GM12864 (cell line): Measurements from ENCODE around the gene PTCD3.
A peak's percentile ranks its signal among the peaks of the same experiment; 100 is the strongest.

ENCODE experiments used
- DNase-seq: peaks from one replicate; pipeline ENCODE4 v3.0.0-alpha.2; 2011; ENCODE audit warnings: low read depth
- H3K4me3 ChIP-seq: 2 replicates; pipeline ENCODE4 v1.5.1; 2011; ENCODE audit warnings: mild to moderate bottlenecking, low read depth, low read length, control low read depth
- TF ChIP-seq, protein P1 (sequence below): IDR thresholded peaks from 2 replicates; pipeline ENCODE4 v1.5.1; 2011; ENCODE audit warnings: low read depth, mild to moderate bottlenecking, moderate library complexity, low read length, control low read depth, inconsistent platforms; ENCODE audit errors: missing control alignments

PTCD3 gene

DNA sequence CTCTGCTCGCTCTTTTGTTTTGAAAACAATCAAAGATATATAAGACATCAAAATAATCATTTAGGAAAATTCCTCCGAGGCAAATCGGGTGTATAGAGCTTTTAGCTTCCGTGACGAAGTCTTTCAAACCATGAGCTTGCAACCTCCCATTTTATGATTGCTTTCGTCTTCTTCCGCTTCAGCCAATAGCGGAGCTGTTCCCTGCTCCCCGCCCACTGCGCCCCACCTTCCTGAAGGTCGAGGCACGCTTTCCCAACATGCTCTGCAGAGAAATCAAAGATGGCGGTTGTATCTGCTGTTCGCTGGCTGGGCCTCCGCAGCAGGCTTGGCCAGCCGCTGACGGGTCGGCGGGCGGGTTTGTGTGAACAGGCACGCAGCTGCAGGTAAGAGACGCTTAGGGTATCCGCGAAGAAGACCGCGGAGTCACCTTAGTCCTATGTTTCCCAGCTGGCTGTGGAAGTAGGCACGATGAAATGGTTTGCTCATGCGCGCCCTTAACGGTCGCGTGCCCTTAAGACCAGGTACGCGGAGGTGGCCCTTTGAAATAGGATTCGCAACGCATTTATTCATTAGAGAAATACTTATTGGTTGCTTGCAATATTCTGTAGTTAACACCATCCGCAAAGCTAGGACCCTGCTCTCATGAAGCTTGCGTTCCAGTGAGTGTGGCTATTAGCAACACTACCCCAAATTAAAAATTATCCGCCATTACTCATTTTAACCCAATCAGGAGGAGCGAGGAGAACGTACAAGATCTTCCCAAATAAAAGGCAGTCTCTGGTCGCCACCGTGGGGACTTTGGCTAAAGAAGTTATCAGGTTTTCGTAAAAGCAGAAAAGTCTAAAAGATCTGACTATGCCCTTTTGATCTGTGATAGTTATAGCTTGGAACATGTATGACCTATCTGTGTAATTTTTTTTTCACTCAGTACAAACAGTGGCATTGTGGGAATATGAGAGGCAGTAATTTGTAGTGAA, at the start of gene PTCD3:
PTCD3 (plus strand) TSS at position 267 of the 977 bp plus-strand sequence; CDS start at position 280, 13 bp downstream.
- DNase-seq, result peak; percentile 89
- peak within 1 kb of the TSS; percentile 86 for H3K4me3 ChIP-seq
- TF ChIP-seq, protein P1, sequence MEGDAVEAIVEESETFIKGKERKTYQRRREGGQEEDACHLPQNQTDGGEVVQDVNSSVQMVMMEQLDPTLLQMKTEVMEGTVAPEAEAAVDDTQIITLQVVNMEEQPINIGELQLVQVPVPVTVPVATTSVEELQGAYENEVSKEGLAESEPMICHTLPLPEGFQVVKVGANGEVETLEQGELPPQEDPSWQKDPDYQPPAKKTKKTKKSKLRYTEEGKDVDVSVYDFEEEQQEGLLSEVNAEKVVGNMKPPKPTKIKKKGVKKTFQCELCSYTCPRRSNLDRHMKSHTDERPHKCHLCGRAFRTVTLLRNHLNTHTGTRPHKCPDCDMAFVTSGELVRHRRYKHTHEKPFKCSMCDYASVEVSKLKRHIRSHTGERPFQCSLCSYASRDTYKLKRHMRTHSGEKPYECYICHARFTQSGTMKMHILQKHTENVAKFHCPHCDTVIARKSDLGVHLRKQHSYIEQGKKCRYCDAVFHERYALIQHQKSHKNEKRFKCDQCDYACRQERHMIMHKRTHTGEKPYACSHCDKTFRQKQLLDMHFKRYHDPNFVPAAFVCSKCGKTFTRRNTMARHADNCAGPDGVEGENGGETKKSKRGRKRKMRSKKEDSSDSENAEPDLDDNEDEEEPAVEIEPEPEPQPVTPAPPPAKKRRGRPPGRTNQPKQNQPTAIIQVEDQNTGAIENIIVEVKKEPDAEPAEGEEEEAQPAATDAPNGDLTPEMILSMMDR, result no peak

DNA sequence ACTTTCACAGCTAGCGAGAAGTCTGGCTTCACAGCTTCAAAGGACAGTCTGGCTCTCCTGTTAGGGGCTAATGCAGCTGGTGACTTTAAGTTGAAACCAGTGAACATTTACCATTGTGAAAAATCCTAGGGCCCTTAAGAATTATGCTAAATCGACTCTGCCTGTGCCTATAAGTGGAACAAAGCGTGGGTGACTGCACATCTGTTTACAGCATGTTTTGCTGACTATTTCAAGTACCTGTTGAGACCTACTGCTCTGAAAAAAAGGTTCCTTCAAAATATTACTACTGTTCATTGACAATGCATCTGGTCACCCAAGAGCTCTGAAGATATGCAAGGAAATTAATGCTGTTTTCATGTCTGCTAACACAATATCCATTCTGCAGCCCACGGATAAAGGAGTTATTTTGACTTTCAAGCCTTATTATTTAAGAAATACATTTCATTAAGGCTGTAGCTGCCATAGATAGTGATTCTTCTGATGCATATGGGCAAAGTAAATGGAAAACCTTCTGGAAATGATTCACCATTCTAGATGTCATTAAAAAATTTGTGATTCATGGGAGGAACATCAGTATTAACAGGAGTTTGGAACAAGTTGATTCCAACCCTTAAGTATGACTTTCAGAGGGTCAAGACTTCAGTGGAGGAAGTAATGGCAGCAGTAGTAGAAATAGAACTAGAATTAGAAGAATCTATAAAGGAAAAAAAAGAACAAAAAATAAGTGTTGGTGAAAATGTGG, 49.3 kb upstream of the PTCD3 start:
- no peak for DNase-seq
- TF ChIP-seq, protein P1, result no peak
- H3K4me3 ChIP-seq, result no peak overlapping the region

DNA sequence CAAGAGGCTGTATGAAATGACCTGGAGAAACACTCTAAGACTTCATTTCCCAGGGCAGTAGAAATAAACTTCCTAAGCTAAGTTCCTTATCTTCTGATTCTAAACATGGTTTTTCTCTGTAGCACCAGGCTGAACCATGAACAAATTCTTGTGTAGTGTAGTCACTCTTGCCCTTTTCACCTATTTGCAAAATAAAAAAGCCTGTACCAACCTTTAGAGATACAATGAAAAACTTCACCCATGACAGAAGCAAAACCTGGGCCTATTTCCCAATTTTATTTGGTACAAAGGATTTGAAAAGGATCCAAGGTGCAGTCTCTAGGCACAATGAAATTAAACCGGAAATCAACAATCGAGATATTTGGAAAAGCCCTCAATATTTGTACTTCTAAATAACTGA, 44.0 kb upstream of the PTCD3 start:
- TF ChIP-seq, protein P1, result no peak
- no peak for DNase-seq
- no peak overlapping the region for H3K4me3 ChIP-seq

DNA sequence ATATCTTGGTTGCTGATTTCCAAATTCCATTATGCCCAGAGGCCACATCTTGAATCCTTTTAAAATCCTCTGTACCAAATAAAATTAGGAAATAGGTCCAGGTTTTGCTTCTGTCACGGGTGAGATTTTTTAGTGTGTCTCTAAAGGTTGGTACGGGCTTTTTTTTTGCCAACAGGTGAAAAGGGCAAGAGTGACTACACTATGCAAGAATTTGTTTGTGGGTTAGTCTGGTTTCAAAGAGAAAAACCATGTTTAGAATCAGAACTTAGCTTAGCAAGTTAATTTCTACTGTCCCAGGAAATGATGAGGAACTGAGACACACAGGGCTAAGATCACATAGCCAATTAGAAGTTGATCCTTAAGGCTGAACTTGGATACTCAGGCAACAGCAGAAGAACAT, 42.0 kb upstream of the PTCD3 start:
- no peak for DNase-seq
- TF ChIP-seq, protein P1, result no peak
- no peak overlapping the region for H3K4me3 ChIP-seq

DNA sequence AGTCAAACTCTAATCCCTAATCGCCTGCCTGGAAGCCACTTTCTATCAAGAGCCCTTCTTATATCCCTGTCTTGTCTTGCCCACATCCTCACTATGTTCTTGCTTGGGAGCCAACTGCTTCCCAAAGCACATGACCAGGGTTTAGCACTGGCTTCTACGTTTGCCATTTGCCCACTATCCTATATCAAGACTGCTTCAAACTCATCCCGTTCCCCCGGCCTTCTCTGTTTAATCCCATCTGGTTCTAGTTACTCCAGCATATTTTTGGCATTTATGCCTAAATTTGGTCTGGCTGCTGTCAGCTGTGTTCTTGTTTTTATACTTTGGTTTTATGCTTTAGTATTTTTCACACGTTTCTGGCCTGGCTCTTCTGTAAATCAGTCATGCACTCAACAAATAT, 40.5 kb upstream of the PTCD3 start:
- H3K4me3 ChIP-seq, result no peak overlapping the region
- DNase-seq, result no peak
- TF ChIP-seq, protein P1, result no peak

DNA sequence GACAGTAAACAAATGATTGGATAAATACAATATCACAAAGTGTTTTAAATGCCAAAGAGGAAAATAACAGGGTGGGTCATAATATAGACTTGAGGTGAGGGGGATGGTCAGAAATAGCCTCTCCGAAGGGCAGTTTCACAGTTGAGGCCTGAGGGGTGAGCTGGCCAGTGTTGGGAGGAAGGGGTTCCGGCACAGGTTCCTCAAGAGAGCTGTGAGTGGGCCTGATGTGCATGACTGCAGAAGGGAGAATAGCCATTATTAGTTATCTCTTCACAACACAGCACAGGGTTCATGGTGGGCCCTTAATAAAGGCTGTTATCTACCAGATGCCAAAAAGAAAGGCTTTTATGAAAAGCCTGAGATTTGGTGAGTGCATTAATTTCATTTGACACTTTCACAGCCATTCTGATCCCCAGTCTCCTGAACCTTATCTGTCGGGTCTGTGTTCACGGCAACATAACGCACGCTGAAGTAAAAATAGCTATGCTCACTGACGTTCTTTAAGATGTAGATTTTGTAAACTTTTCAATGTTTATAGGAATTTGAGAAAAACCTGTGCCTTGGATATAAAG, 39.9 kb upstream of the PTCD3 start:
- TF ChIP-seq, protein P1, result no peak
- no peak for DNase-seq
- no peak overlapping the region for H3K4me3 ChIP-seq
